NCI-H345 treated with DMSO at 0.1 percent for 48 hours (cell line): ENCODE results near the gene EXOC6B.

Source experiments
- DNase-seq: peaks from one replicate; lab custom pipeline; 2025; ENCODE audit not compliant: unreplicated experiment; lab: John Stamatoyannopoulos, UW

EXOC6B gene

DNA sequence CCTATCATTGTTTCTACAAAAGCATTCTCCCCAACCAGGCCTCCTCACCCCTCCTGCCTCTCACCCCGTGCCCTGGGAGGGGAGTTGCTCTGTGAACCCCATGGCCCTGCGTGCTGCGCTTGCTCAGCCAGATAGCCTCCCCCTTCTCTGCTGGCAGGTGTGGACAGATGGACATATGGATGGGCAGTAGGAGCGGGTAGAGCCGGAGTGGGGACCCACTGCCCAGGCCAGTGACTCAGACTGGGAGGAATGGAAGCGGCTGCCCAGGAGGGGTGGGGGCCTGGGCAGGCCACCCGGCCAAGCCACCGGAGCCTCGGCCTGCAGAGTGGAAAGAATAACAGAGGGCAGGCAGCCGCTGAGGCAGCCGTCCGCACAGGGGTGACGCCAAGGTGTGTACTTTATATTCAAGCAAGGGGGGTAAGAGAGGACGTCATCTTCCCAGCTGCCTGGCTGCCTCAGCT is 686.9 kb downstream of the EXOC6B start:
- DNase-seq: no peak

- no peak for DNase-seq
Observed at GRCh38 chr2:72138011-72138881, 687.6 kb downstream of the EXOC6B start.

DNA sequence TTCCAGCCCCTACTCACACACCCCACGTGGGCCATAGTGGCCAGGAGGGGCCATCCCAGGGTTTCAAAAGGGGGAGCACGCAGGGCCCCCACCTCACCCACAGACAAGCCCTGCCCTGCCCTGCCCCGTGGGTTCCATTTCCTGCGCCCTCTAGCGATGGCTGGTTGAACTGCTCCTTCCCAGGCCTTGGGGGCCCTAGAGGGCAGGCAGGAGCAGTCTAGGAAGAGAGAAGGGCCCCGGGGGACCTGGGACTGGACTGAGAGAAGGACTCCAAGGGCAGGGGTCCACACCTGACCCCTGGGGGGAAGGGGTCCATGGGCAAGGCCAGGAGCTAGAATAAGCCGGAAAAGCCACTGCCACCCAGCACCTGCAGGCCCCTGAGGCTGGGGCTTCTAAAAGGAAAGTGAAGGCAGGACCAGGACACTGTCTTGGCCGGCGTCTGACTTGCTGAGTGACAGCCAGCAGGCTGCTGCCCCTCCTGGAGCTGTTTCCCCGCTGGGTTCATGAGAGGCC is 688.3 kb downstream of the EXOC6B start:
- no peak for DNase-seq

DNA sequence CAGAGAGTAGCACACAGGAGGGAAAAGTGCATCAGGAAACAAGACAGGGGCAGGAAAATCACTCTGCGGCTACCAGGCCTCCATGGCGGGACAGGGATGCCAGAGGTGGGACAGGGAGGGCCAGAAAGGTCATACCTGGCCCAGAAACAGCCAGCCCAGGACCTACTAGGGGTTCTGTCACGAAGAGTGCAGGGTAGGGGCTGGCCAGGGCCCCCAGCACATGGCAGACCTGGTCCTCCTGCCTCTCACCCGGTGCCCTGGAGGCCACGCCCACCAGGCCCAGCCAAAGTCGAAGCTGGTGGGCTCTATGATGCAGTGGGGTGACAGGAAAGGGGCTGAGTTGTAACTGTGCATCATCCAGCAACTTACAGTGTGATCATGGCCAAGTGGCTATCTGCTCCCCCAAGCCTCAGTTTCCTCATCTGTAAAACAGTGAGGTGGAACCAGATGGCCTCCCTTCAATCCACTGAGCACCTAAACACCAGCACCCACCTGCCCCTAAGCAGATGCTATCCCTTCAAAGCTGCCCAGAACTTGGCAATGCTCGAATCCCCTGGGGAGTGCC is 688.8 kb downstream of the EXOC6B start:
- DNase-seq: no peak

DNA sequence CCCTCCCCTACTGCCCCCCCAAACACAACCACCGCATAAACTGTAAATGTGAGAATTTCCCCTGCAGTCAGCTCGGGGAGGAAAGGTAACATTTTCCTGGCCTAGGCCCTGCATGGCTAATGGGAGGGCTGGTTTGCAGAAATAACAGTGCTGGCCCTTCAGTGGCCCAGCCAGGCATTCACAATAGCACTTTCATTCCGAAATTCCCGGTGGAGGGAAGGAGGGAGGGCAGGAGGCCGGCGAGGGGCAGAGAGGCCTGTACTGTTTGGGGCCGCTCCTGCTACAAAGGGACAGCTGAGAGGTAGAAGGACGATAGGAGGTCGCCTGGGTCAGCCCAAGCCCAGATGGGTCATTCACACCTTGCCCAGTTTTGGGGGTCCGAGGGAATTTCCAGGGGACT is 689.5 kb downstream of the EXOC6B start:
- DNase-seq: no peak

GRCh38 chr2:72135921-72136320 is 689.9 kb downstream of the EXOC6B start:
- DNase-seq: no peak

- no peak for DNase-seq
Observed at GRCh38 chr2:72134997-72135800, 690.6 kb downstream of the EXOC6B start.

DNA sequence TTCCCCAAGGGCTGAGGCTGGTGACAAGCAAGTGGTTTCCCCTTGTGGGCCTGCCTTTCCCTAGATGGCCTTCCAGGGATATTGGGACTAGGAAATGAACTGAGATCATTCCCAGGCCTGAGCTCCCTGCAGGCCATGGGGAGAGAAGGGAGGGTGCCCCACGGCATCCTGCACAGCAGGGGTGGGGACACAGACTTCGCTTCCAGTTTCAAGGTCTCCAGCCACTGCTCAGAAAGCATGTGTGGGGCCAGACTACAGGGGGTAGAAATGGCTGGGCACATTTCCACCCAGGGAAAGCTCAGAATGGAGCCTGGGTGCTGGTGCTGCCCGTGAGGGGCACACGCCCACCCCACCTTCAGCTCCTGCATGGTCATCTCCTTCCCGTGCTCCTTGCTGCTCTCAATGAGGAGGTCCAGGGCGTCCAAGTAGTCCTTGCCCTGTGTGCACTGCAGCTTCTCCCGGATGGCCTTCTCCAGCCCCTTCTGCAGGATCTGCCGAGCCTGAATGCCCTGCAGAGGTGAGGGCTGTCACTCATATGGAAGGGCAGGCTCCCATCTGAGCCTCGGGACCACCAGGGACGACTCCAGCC is 691.3 kb downstream of the EXOC6B start:
- no peak for DNase-seq

DNA sequence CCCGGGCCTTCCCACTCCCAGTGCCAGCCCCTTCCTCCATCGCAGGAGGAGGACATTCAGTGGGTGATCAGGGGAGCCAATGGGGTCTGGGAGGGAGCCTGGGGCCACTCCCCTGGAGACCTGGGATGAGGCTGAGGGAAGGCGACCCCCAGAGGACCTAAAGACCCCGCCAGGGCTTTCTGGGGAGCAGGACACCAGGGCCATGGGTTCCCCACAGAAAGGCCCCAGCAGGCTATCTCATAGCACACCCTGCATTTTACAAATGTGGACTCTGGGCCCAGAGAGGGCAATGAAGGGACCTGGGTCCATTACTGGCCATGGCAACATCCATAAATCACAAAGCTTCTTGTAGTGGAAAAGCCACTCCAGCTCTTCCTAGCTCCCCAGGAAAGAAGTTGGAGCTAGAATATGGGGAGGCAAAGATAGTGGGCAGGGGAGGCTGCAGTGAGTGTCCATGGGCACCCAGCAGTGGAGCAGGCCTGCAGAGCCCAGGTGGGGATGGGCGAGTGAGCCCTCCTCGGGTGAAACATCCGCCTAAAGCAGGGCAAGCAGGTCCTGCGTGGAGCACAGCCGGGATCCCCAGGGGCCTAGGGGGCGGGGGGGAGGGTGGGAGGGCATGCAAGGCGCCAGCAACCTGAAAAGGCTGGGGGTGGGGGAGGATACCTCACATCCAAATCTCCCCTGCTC is 692.0 kb downstream of the EXOC6B start:
- DNase-seq: no peak

- no peak for DNase-seq
Observed at GRCh38 chr2:72132981-72133720, 692.7 kb downstream of the EXOC6B start.

GRCh38 chr2:72131916-72132841 is 693.7 kb downstream of the EXOC6B start:
- DNase-seq: no peak

- DNase-seq: no peak
Observed at GRCh38 chr2:72131371-72131891, 694.4 kb downstream of the EXOC6B start.

DNA sequence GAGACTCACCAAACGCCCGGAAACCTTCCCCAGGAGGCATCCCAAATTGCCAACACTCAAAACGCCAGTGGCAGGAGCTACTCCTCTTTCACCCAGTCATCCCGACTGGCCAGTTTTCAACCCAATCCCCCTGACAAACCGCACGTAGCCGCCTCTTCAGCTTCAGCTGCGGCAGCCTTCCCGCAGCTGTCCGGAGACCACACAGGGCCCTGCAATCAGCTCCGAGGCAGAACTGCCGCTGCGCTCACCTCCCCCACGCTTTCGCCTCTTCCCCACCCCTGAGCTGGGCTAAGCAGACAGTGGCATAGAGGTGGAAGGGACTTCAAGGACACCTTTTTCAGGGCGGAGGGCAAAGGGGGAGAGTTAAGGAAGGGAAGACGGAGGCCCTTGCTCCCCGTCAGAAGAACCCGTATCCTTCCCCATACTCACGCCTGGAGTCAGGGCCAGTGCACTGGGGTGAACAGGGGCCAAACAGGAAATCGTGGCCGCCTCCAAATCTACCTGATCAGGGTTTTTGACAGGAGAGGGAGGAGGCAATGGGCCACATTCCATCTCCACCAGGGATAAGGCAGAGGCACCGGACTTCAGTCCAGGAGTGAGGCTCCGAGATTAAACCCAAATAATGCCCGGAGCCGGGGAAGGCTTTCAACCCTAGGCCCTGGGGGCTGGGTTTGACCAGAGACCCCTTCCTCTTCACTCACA is 695.0 kb downstream of the EXOC6B start:
- DNase-seq: no peak

DNA sequence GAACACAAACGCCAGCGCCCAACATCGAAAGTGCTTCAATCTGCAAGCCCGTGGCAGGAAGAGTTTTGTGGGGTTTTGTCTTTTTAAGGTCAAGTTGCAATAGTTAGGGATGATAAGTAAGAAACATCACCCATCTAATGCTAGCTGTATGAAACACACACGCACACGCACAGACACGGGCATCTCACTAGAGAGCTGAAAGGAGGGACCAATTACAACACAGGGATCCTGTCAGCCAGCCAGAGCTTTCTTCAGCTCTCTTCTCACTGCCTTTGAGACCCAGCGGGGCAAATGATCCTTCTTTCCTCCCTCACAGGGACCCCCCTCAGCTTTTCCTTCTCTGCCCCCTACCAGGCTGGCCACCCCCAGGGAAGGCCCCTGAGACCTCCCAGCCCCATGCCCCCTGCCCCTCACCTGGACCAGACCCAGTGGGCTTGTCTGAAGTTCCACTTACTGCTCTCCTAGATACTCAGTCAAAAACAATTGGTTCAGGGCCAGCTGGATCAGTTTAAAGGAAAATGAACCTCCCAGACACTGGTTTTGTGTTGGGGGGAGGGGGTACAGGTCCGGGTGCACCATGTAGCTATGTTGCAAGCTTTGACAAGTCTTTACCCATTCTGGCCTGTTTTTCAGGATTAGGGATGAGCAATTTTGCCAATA is 696.0 kb downstream of the EXOC6B start:
- no peak for DNase-seq

GRCh38 chr2:72128843-72129227 is 697.0 kb downstream of the EXOC6B start:
- no peak for DNase-seq

DNA sequence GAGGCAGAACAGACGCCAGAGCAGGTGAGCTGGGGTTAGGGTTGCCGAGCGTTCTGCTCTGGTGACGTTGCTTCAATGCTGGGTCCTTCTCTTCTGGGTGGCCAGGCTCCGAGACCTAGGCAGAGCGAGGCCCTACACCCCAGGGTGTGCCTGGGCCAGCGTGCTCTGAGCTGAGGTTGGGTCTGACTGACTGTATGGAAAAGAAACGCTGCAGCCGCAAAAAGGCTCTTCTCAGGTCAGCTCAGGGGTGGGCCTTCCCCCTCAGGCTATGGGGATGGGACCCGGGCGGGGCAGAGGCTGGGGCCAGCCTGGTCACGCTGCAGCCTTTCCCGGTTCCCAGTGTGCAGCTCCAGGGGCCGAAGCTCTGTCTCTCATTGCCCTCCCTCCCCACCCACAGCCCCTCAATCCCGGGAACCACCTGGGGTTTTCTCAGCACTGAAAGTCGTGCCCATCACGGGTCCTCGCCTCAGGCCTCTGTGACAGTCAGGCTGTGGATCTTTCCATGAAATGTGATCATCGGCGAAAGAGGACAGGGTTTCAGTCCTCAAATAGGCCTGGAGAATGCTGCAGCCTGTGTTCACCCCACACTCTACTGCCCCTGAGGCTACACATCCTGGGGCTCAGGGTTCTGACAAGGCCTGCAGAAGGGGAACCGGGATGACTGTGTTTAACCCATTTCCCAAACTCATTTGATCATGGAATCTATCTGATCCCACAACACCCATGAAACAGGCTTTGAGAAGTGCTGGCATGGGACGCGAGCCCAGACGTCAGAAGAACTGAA is 697.6 kb downstream of the EXOC6B start:
- no peak for DNase-seq
